ENCODE data around the gene FILIP1L. TPM values are rescaled to one million over a fixed set of nuclear protein-coding genes. Genes with fewer than 3 reads are reported as not detected.

Gene FILIP1L
- total RNA-seq, 3 donors from 2014 or later = 8.9 to 37.0 (median 17.1) TPM

DNA sequence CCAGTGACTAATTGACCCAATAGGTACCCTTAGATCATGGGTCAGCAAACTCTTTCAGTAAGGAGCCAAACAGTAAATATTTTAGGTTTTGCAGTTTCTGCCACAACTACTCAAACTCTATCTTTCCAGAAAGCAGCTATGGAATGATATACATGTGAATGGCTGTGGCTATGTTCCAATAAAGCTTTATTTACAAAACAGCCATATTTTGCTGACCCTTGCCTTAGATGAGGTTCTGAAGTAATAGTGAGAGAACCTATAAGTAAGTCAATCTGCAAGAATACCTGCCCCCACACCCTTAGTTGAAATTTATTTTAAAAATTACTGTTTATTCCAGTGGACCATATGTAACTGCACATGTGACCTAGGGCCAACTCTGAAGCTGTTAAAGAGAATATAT lies 162.6 kb downstream of the FILIP1L start:
- ATAC-seq = no peak
- intact Hi-C loops (cut with DNase I, micrococcal nuclease) = no loop called here
- Histone ChIP-seq H3K4me1 (ENCODE audit: low read depth) (peaks cover 4% of the 10 kb centered on the region), H3K36me3 (ENCODE audit: low read depth) (no peaks in the 10 kb centered on the region), H3K9me3 (no peaks in the 10 kb centered on the region), H3K4me3 (no peak overlapping the region)
- TF ChIP-seq, protein P1, sequence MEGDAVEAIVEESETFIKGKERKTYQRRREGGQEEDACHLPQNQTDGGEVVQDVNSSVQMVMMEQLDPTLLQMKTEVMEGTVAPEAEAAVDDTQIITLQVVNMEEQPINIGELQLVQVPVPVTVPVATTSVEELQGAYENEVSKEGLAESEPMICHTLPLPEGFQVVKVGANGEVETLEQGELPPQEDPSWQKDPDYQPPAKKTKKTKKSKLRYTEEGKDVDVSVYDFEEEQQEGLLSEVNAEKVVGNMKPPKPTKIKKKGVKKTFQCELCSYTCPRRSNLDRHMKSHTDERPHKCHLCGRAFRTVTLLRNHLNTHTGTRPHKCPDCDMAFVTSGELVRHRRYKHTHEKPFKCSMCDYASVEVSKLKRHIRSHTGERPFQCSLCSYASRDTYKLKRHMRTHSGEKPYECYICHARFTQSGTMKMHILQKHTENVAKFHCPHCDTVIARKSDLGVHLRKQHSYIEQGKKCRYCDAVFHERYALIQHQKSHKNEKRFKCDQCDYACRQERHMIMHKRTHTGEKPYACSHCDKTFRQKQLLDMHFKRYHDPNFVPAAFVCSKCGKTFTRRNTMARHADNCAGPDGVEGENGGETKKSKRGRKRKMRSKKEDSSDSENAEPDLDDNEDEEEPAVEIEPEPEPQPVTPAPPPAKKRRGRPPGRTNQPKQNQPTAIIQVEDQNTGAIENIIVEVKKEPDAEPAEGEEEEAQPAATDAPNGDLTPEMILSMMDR (IDR thresholded peaks at IDR 0.05) = no peak
- no peak for DNase-seq

DNA sequence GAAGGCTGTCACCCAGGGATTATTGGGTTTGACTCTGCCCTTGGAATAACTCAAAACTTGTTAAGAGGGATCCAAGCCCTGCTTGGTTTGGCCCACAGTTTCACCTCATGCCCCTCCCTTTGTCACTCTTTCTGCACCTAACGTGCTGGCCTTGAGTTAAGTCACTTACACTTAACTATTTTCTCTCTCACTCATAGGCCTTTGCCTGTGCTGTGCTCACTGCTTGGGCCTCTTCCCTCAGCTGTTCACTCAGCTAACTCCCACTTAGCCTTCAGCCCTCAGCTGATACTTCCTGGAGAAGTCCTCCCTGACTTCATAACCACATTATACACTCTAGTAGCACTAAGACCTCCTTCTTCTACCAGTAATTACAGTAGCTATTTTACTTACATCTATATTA lies 163.4 kb downstream of the FILIP1L start:
- intact Hi-C loops (cut with DNase I, micrococcal nuclease) = no loop called here
- TF ChIP-seq, protein P1 (IDR thresholded peaks at IDR 0.05) = no peak
- DNase-seq = no peak
- Histone ChIP-seq H3K36me3 (ENCODE audit: low read depth) (no peaks in the 10 kb centered on the region), H3K4me1 (ENCODE audit: low read depth) (peaks cover 8% of the 10 kb centered on the region), H3K9me3 (no peaks in the 10 kb centered on the region), H3K4me3 (no peak overlapping the region)
- no peak for ATAC-seq

DNA sequence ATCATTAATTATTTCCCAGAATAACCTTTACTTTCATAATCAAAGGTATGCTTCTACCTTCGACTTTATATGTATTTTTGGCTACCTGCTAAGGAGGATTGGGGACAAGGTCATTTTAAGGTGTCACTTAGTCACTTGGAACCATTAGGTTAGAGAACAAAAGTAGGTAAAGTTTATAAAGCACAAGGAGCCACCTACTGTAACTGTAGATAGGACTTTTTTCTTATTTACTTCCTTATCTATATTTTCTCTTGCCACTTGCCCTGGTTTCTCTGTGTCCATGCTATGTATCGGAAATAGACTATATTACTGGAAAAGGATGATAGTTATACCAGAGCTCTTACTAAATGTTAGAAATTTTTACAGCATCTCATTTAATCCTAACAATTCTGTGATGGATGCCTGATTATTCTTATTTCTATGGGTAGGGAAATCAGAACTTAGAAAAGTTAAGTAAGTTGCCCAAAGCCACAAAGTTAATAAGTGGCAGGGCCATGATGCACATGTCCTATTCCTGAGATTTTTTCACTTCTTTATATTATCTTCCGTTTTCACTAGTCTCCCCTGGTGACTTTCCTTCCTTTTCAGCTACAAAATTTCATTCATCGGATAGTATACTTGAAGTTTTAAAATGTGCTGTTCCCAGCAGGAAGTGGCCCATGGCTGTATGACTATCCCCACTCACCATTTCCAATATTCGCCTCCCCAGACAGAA lies 164.2 kb downstream of the FILIP1L start:
- Histone ChIP-seq H3K4me1 (ENCODE audit: low read depth) (peaks cover 10% of the 10 kb centered on the region), H3K4me3 (no peak overlapping the region), H3K9me3 (no peaks in the 10 kb centered on the region), H3K36me3 (ENCODE audit: low read depth) (no peaks in the 10 kb centered on the region)
- intact Hi-C loops (cut with DNase I, micrococcal nuclease) = no loop called here
- ATAC-seq (peak; percentile 42), DNase-seq (no peak)
- TF ChIP-seq, protein P1 (IDR thresholded peaks at IDR 0.05) = no peak

DNA sequence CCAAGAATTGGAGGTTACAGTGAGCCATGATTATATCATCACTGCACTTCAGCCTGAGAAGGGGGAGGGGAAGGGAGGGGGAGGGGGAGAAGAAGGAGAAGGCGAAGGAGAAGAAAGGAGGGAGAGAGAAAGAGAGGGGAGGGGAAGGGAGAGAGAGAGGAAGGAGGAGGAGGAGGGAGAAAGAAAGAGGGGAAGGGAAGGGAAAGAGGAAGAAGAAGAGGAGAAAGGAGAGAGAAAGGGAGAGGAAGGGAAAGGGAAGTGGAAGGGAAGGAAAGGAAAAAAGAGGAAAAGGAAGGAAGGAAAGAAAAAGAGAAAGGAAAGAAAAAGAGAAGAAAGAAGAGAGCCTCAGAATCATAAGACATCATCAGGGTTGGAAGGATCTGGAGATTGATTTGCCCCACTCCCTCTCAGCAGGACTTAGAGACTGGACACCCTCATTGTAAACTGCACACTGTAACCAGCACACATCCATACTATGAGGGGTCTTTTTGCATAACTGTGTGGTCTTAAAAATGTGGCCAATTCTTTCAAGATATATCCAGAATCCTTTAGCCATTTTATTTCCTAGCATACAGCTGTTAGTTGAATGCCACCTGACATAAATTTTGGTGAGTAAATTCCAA lies 165.7 kb downstream of the FILIP1L start:
- H3K36me3 ChIP-seq (ENCODE audit: low read depth) = no peaks in the 10 kb centered on the region
- no peak overlapping the region for H3K4me3 ChIP-seq
- peaks cover 15% of the 10 kb centered on the region for H3K4me1 ChIP-seq (ENCODE audit: low read depth)
- DNase-seq = no peak
- H3K9me3 ChIP-seq = no peaks in the 10 kb centered on the region
- intact Hi-C loops (cut with DNase I, micrococcal nuclease) = no loop called here
- TF ChIP-seq, protein P1 (IDR thresholded peaks at IDR 0.05) = no peak
- no peak for ATAC-seq

DNA sequence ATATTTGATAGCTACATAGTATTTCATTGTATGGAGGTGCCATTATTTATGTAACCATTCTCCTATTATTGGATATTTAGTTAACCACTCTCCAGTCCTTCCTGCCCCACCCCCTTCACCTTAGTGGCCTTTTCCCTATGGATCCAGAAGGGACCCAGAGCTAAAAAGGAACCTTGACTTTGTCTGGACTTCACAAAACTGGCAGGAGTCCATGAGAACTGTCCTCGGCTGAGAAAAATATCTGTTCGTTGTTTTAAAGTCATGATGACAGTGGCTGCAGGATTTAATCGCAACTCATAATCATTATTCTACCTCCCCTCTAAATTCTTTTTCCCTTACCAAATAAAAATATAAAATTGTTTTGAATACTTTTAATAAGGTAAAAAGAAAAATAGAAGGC lies 166.9 kb downstream of the FILIP1L start:
- Histone ChIP-seq H3K4me1 (ENCODE audit: low read depth) (peaks cover 15% of the 10 kb centered on the region), H3K9me3 (no peaks in the 10 kb centered on the region), H3K36me3 (ENCODE audit: low read depth) (no peaks in the 10 kb centered on the region), H3K4me3 (no peak overlapping the region)
- TF ChIP-seq, protein P1 (IDR thresholded peaks at IDR 0.05) = no peak
- ATAC-seq (no peak), DNase-seq (no peak)
- intact Hi-C loops (cut with DNase I, micrococcal nuclease) = no loop called here
